ENCODE data around the gene PHLPP2.

DNA sequence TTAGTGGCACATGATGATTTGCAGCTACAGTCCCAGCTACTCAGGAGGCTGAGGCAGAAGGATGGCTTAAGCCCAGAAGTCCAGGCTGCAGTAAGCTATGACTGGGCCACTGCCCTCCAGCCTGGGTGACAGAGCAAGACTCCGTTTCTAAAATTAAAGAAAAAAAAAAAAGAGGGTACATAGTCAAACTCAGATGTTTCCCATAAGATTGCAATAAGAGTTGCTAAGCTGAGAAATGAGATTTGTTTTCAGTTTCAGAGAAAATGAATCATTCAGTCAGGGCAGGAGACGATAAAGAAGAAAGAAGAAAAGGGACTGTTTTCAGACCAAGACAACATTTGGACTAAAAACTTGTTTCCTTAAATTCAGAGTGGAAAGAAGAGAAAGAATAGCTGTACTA is 30.2 kb upstream of the PHLPP2 start:
- TF ChIP-seq CTCF (IDR thresholded peaks at IDR 0.05) (no peak), POLR2A (IDR thresholded peaks at IDR 0.05) (no peak), POLR2AphosphoS5 (IDR thresholded peaks at IDR 0.05) (no peak), EP300 (IDR thresholded peaks at IDR 0.05) (no peak)
